OCI-LY7 (cell line): Measurements from ENCODE around the gene UBTD2. TPM values are rescaled to one million over a fixed set of nuclear protein-coding genes. Genes with fewer than 3 reads are reported as not detected.

Experiments used
- BruUV-seq: library from RNA; stranded (reverse); fragments of 400-500 nt; replicated peaks from 2 replicates; lab custom pipeline; 2021; lab: Mats Ljungman, UMichigan
- CTCF ChIA-PET: fragments of 300-600 bp; sonication (Branson Sonifier 250); formaldehyde crosslinking; loops from one replicate; lab custom pipeline; 2022; ENCODE audit warnings: antibody characterized with exemption; ENCODE audit not compliant: unreplicated experiment; lab: Charles Lee
- POLR2A ChIA-PET: fragments of 300-600 bp; sonication (Branson Sonifier 250); formaldehyde crosslinking; loops from one replicate; lab custom pipeline; 2022; ENCODE audit warnings: antibody characterized with exemption; lab: Charles Lee
- DNase-seq: peaks from one replicate; pipeline ENCODE4 v3.0.0-alpha.2; 2015; ENCODE audit warnings: low spot score
- H2AFZ ChIP-seq: fragments of 200-600 bp; sonication (generic), shearing (Covaris generic); 2 replicates; pipeline ENCODE4 v1.6.1; 2014; ENCODE audit warnings: mild to moderate bottlenecking, antibody characterized with exemption, low read length, moderate library complexity
- H3K27ac ChIP-seq: fragments of 200-600 bp; sonication (generic); 2 replicates; pipeline ENCODE4 v1.5.1; 2014; ENCODE audit warnings: mixed run types, low read depth, mild to moderate bottlenecking, moderate library complexity, low read length, inconsistent platforms; ENCODE audit not compliant: poor library complexity, severe bottlenecking
- H3K36me3 ChIP-seq: fragments of 200-600 bp; sonication (generic); 2 replicates; pipeline ENCODE4 v1.6.1; 2014; ENCODE audit warnings: mild to moderate bottlenecking, antibody characterized with exemption, low read length, moderate library complexity, mixed read lengths; ENCODE audit not compliant: insufficient read depth
- H3K4me1 ChIP-seq: fragments of 200-600 bp; sonication (generic); 2 replicates; pipeline ENCODE4 v1.5.1; 2014; ENCODE audit warnings: mild to moderate bottlenecking, low read length; ENCODE audit not compliant: insufficient read depth, poor library complexity, severe bottlenecking
- H3K4me2 ChIP-seq: fragments of 200-600 bp; sonication (generic); 2 replicates; pipeline ENCODE4 v1.6.1; 2014; ENCODE audit warnings: mild to moderate bottlenecking, low read length
- H3K4me3 ChIP-seq: fragments of 200-600 bp; sonication (generic); 2 replicates; pipeline ENCODE4 v1.5.1; 2014; ENCODE audit warnings: mild to moderate bottlenecking, low read depth, low read length; ENCODE audit not compliant: poor library complexity, severe bottlenecking
- H3K79me2 ChIP-seq: fragments of 200-600 bp; sonication (generic); 2 replicates; pipeline ENCODE4 v1.6.1; 2016; ENCODE audit warnings: low read depth, mild to moderate bottlenecking, low read length, moderate library complexity, mixed read lengths; ENCODE audit not compliant: insufficient read depth
- H3K9me2 ChIP-seq: fragments of 200-600 bp; sonication (generic); 2 replicates; pipeline ENCODE4 v1.6.1; 2016; ENCODE audit warnings: mild to moderate bottlenecking, low read length, mixed read lengths; ENCODE audit not compliant: insufficient read depth
- H3K9me3 ChIP-seq: fragments of 200-600 bp; sonication (generic); 2 replicates; pipeline ENCODE4 v1.6.1; 2014; ENCODE audit warnings: mild to moderate bottlenecking, mixed run types, low read length, mixed read lengths
- H4K20me1 ChIP-seq: fragments of 200-600 bp; sonication (generic); 2 replicates; pipeline ENCODE4 v1.6.1; 2014; ENCODE audit warnings: mild to moderate bottlenecking, antibody characterized with exemption, low read length, moderate library complexity, mixed read lengths; ENCODE audit not compliant: insufficient read depth
- EZH2phosphoT487 ChIP-seq: fragments of 200-600 bp; sonication (generic); IDR thresholded peaks from 2 replicates; pipeline ENCODE4 v1.6.1; 2018; ENCODE audit warnings: low read depth, borderline replicate concordance, mild to moderate bottlenecking, mixed run types, antibody characterized with exemption, low read length, moderate library complexity, mixed read lengths
- intact Hi-C: fragments of 100-400 bp; cut with micrococcal nuclease; formaldehyde crosslinking; loops from one replicate; pipeline ENCODE4 v1.10.0; 2022; ENCODE audit not compliant: unreplicated experiment
- total RNA-seq, 2 experiments: library from RNA; depleted of rRNA in 1 of 2; stranded (reverse); fragments of >200 nt in 1 of 2; shearing (Covaris generic) in 1 of 2; gene quantifications; 2 replicates each; pipeline ENCODE4 v1.2.3, GENCODE V29; 2014 to 2022
- TF ChIP-seq, protein P1 (sequence below): fragments of 200-600 bp; sonication (generic); conservative IDR thresholded peaks from 2 replicates; pipeline ENCODE4 v1.5.1; 2014; ENCODE audit warnings: mild to moderate bottlenecking, antibody characterized with exemption, low read length, moderate library complexity, mixed read lengths

UBTD2 gene
- total RNA-seq, 2 experiments from 2014 or later: 16.0 to 19.8 TPM

DNA sequence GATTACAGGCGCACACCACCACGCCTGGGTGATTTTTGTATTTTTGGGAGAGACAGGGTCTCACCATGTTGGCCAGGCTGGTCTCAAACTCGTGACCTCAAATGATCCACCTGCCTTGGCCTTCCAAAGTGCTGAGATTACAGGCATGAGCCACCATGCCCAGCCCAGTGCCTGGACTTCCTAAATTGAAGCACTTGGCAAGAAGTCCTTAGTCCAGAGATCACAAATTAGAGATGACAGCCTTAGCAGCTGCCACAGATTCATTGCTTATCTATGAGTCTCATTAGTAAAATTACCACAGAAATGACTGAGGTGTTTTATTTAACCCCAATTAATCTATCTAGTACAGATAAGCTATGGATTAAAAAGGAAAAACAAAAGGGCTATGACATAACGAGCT lies 70.4 kb downstream of the UBTD2 start:
- Histone ChIP-seq H3K4me1 (no peaks in the 10 kb centered on the region), H3K9me3 (no peaks in the 10 kb centered on the region), H3K36me3 (peaks cover 29% of the 10 kb centered on the region), H3K4me2 (no peak overlapping the region), H3K9me2 (no peaks in the 10 kb centered on the region), H4K20me1 (no peaks in the 10 kb centered on the region), H3K79me2 (no peaks in the 10 kb centered on the region), H3K4me3 (no peak overlapping the region), H3K27ac (no peak overlapping the region), H2AFZ (no peak overlapping the region)
- POLR2A ChIA-PET: interaction anchor here (1.0 kb wide), 2 partner anchors 10 to 23 kb away, joined by 3 read pairs; no protein-coding TSS in a partner anchor
- intact Hi-C loops: no loop called here
- BruUV-seq: no TSS peak
- CTCF ChIA-PET: no interaction called here
- TF ChIP-seq, protein P1, sequence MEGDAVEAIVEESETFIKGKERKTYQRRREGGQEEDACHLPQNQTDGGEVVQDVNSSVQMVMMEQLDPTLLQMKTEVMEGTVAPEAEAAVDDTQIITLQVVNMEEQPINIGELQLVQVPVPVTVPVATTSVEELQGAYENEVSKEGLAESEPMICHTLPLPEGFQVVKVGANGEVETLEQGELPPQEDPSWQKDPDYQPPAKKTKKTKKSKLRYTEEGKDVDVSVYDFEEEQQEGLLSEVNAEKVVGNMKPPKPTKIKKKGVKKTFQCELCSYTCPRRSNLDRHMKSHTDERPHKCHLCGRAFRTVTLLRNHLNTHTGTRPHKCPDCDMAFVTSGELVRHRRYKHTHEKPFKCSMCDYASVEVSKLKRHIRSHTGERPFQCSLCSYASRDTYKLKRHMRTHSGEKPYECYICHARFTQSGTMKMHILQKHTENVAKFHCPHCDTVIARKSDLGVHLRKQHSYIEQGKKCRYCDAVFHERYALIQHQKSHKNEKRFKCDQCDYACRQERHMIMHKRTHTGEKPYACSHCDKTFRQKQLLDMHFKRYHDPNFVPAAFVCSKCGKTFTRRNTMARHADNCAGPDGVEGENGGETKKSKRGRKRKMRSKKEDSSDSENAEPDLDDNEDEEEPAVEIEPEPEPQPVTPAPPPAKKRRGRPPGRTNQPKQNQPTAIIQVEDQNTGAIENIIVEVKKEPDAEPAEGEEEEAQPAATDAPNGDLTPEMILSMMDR: no peak
- TF ChIP-seq EZH2phosphoT487: no peak
- DNase-seq: no peak

GRCh38 chr5:172211676-172212075 lies 71.9 kb downstream of the UBTD2 start:
- Histone ChIP-seq H3K4me2 (no peak overlapping the region), H3K9me2 (no peaks in the 10 kb centered on the region), H3K4me3 (no peak overlapping the region), H4K20me1 (no peaks in the 10 kb centered on the region), H3K4me1 (no peaks in the 10 kb centered on the region), H3K79me2 (no peaks in the 10 kb centered on the region), H3K36me3 (peaks cover 25% of the 10 kb centered on the region), H3K27ac (no peak overlapping the region), H2AFZ (no peak overlapping the region), H3K9me3 (no peaks in the 10 kb centered on the region)
- CTCF ChIA-PET: interaction anchor here (1.0 to 1.1 kb wide), 2 partner anchors 22 to 28 kb away, joined by 3 read pairs; no protein-coding TSS in a partner anchor
- TF ChIP-seq, protein P1: no peak
- BruUV-seq: no TSS peak
- intact Hi-C loops: no loop called here
- DNase-seq: no peak
- POLR2A ChIA-PET: interaction anchor here (0.5 to 1.0 kb wide), 3 partner anchors 12 to 121 kb away, joined by 3 to 5 read pairs (median 3); no protein-coding TSS in a partner anchor

DNA sequence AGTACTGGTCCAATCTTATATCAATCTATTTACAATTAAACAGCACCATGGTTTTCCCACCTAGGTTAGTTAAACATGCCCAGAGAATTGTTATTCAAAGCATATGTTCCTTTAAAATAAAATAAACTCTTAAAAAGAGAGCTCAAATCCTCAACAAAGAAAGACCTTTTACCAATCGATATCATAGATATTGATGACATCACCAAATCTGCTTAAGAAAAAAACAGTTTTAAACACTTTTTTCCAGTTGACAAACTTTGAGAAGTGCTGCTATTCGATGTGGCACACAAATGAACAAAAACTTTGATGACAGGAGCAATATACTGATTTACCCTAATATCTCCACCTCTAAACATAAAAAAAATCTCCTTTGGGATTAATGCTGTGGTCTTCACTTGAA lies 73.8 kb downstream of the UBTD2 start:
- intact Hi-C loops: no loop called here
- ChIA-PET CTCF (no interaction called here), POLR2A (interaction anchor here (1.0 kb wide), 1 partner anchor 9 kb away, joined by 3 read pairs; no protein-coding TSS in a partner anchor)

More for the DNA sequence above, 73.8 kb downstream of the UBTD2 start:
- peaks cover 25% of the 10 kb centered on the region for H3K36me3 ChIP-seq
- no peak for TF ChIP-seq EZH2phosphoT487
- TF ChIP-seq, protein P1: no peak
- H3K4me1 ChIP-seq: no peaks in the 10 kb centered on the region
- no peak overlapping the region for H3K4me3 ChIP-seq
- H3K9me3 ChIP-seq: no peaks in the 10 kb centered on the region
- H3K4me2 ChIP-seq: no peak overlapping the region
- no peaks in the 10 kb centered on the region for H4K20me1 ChIP-seq
- no peak overlapping the region for H3K27ac ChIP-seq
- no peaks in the 10 kb centered on the region for H3K9me2 ChIP-seq
- no peak overlapping the region for H2AFZ ChIP-seq
- H3K79me2 ChIP-seq: no peaks in the 10 kb centered on the region
- no TSS peak for BruUV-seq
- no peak for DNase-seq
